NCI-H2227 (cell line): ENCODE data around the gene SLBP.

Experiments
- DNase-seq: peaks from one replicate; lab custom pipeline; 2025; ENCODE audit not compliant: unreplicated experiment; lab: John Stamatoyannopoulos, UW

SLBP gene

DNA sequence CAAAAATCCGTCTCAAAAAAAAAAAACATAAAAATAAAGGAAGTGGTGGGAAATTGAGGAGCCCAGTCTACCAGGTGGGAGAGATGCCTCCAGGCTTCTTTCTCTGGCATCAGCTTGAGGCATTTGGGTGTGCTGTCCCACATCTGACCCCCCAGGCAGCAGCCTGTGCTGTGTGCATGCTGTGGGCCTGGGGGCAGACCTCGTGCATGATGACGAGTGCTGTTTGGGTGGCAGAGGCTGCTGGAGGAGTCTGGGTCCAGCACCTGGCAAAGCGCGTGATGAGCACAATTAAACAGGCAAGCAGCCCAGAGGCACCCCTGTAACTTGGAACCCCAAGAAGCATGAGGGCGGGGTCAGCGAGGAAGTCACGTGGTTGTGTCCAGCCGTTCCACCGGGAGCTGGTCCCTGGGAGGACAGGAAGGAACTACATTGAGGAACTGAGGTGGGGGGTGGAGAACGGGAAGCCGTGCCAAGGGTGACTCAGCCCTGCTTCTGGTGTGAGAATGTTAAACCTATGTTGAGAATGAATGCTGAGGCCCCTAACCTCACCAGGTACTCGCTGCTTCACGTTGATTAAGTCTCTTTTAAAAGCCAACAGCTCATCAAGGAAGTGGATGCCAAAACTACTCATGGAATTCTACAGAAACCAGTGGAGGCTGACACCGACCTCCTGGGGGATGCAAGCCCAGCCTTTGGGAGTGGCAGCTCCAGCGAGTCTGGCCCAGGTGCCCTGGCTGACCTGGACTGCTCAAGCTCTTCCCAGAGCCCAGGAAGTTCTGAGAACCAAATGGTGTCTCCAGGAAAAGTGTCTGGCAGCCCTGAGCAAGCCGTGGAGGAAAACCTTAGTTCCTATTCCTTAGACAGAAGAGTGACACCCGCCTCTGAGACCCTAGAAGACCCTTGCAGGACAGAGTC is 15.3 kb upstream of the SLBP start:
- no peak for DNase-seq

DNA sequence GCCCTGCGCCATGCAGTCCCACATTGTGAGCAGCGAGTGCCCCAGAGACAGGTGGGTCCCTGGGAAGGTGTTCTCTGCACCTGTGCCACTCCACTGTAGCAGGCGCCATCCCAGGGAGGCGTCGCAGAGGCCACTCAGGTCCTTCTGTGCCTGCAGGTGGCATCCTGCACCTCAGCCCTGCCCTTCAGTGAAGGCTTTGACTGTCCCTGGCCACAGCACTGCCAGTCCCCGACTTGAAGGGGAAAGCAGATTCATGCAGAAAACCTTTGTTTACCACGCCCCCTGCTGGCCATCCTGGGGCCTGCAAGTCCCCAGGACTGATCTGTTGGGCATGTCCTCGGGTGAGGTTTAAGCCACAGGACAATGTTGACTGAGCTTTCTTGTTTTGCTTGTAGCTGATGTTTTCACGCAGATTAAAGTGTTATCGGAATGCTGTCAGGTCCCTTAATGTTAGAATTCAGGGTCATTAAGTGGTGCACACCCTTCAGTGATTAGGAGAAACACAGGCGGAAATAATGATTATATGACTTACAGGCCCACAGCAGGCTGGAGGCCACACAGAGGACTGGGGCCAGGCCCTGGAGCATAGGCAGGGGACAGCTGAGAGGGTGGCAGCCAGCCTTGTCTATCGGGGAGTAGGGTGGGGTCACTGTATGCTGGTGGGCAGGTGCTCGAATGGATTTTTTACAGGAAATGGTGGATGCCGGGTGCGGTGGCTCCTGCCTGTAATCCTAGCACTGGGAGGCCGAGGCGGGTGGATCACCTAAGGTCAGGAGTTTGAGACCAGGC is 14.2 kb upstream of the SLBP start:
- DNase-seq: peak; percentile 84

DNA sequence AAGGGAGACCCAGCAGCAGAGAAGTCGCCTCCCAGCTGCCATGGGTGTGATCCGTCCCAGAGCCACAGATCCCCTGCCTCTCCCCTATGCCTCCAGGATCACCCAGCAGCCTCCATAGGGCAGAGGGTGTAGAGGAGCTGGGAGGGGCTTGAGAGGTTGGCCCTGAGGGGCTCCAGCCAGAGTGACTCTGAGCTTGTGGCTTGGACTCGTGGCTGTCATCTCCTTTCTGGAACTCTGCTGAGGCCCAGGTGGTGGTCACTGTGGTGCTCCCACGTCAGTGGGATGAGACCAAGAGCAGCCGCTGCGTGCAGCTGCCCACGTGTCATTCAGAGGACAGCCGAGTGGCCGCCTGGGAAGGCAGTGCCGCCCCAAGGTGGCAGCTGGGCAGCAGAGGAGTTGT is 13.4 kb upstream of the SLBP start:
- DNase-seq: no peak

DNA sequence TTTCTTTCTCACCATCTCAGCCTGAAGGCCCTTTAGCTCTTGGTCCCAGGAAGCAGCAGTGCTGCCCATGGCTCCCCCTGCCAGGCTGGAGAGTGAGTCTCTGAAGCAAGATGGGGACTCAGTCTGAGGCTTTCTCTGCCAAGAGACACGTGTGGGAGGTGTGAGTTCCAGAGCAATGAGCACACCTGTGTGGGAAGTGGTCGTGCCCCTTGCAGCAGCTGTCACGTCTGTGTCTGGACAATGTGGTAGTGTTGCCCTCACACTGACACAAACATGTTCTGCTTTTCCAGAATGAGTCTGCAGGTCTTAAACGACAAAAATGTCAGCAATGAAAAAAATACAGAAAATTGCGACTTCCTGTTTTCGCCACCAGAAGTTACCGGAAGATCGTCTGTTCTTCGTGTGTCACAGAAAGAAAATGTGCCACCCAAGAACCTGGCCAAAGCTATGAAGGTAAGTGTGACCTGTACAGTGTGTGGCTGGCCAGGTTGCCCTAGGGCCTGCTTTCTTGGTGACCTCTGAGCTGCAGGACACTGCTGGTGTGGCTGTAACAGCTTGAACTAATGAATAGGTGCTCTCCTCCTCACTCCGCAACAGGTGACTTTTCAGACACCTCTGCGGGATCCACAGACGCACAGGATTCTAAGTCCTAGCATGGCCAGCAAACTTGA is 11.1 kb upstream of the SLBP start:
- DNase-seq: no peak

DNA sequence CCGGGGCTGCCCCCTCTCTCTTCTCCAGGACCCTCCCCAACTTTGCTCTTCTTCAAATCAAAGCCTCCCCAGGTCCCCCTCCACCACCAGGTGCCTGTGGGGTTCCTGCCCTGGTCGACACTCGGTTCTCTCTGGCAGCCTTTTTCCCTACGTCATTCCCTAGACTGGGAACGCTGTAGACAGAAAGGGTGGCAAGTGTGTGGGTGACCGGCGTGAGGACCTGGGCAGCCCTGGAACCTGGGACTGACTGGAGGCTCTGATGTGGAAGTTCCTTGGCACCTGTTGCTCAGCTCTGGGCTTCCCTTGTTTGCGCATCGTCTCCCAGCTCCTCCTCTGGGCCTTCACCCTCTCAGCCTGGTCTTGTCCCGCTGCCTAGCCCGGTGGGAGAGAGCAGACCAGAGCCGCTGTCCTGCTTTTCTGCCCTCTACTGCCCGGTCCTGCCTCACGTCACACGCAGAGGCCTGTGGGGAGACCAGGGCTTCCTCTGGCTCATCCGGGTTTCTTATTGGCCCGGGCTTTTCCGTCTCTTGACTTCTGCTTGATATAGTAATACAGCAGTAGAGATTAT is 10.5 kb upstream of the SLBP start:
- DNase-seq: no peak

DNA sequence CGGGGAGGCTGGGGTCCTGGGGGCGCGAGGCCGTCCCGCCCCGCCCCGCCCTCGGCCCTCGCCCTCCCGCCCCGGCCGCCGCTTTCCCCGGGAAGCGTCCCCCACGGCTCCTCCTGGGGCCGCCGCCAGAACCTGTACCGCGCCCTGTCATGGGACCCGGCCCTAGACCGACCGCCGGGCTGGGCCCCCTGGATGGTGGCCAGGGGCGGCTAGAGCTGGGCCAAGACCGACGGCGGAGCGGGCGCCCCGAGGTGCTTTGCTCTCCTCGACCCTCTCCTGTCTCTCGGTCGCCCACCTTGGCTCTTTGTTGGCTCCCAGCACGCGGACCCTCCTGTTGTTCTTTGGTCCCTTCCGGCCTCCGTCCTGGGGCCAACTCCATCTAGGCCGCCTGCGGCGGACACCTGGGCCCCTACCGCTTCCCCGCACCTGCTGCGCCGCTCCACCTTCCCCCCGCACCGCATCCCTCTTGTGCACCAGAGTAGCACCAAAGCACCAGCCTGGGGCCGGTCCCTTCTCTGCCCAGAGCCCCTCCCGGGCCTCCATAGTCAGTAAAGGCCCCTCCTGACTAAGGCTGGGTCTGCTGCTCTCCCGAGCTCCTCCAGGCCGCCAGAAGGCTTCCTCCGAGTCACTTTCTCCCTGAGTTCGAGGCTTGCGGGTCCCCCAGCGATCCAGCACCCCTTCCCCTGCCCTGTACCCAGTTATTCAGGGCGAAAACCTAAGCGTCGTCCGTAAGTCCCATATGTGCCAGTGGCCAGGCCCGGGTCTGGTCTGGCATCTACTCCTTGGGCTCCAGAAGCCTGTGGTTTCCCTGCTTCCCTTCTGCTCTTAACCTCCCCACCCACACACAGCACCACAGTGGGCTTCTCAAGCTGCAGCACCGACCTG is 9.8 kb upstream of the SLBP start:
- DNase-seq: no peak

DNA sequence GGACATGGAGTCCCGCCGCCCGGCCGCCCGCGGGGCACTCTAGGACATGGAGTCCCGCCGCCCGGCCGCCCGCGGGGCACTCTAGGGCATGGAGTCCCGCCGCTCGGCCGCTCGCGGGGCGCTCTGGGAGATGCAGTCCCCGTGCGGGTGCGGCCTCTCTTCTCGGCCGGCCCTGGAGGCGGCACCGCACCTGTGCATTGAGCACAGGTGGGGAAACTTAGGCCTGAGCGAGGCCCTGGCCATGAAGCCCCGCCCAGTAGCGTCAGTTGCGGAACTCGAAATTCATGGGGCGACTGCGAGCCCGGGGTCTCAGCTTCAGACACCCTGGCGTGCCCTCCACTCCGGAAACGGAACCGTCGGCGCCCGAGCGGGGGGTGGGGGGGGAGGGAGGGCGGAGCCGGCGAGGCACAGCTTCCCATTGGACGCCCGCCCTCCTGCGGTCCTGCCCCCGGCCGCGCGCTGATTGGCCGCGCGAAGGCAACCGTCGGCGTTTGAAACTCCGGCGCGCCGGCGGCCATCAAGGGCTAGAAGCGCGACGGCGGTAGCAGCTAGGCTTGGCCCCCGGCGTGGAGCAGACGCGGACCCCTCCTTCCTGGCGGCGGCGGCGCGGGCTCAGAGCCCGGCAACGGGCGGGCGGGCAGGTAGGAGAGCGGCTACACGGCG is 9.0 kb upstream of the SLBP start, which contains the start of the genes TACC3 and TMEM129:
Gene TACC3 (plus strand): TSS at position 519 of the 663 bp plus-strand sequence. CDS start 1,901 bp downstream, outside the sequence.
Gene TMEM129 (minus strand): TSS at position 321 of the 663 bp plus-strand sequence. CDS start 486 bp downstream, outside the sequence.
- peak; percentile 92 for DNase-seq

DNA sequence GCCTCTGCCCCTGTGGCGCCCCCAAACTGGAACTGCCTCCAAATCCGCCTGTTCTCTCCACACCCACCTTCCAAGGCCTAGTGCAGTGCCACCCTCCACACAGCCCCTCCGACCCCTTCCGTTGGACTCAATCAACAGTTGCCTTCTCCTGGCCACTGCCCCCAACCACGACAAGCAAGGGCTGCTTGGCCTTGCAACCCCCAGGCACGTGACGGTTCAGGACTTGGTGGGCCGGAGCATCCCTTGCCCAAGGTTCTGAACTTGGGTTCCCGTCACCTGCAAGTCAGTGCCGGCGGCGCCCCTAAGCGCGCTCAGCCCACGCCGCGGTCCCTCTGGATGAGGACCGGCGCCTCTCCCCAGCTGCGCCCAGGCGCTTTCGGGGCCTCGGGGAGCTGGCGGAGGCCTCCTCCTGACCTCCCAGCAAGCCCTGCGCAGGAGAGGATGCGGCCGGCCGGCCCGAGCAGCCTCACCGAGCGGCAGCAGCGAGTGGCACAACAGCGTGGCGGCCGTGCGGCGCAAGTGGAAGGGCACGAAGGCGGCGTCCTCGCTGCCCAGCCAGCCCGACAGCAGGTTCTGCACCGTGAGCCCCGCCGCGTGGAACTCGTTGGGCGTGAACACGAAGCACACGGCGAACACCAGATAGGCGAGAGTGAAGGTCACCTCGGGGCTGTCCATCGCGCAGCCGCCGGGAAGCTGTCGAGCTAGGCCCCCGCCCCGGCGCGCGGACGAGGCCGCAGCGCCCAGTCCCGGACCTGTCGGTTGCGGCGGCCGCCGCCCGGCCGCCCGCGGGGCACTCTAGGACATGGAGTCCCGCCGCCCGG is 8.3 kb upstream of the SLBP start:
- peak; percentile 49 for DNase-seq

DNA sequence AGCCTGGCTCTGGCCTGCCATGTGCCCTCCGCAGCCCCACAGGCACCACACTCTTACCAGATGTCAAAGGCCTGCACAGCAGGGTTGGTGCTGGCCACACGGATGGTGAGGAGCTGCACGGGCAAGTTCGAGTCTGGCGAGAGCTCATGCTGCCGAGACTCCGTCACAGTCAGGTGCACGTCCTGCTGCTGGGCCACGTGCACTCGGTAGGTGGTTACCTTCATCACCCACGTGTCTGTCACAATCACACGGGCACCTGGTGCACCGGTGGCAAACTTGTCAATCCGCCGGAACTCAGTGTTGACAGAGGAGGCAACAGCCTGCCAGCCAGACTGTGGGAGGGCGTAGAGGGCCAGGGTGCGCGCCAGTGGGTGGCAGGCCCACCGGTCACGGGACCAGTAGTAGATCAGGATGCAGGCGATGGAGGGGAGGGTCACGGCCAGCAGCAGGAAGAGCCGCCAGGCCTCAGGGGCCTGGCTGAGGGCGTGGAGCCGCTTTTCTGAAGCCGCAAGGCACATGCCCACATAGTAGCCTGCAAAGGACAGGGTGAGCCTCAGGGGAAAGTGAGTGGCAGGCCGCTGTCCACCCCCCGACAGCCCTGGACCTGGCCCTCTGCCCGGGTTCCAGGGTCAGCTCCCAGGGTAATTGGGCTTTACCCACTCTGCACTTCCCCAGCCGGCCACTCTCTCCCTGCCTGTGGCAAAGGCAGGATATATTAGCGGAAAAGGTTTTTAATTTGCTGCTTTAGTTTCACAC is 6.2 kb upstream of the SLBP start:
- DNase-seq: no peak

DNA sequence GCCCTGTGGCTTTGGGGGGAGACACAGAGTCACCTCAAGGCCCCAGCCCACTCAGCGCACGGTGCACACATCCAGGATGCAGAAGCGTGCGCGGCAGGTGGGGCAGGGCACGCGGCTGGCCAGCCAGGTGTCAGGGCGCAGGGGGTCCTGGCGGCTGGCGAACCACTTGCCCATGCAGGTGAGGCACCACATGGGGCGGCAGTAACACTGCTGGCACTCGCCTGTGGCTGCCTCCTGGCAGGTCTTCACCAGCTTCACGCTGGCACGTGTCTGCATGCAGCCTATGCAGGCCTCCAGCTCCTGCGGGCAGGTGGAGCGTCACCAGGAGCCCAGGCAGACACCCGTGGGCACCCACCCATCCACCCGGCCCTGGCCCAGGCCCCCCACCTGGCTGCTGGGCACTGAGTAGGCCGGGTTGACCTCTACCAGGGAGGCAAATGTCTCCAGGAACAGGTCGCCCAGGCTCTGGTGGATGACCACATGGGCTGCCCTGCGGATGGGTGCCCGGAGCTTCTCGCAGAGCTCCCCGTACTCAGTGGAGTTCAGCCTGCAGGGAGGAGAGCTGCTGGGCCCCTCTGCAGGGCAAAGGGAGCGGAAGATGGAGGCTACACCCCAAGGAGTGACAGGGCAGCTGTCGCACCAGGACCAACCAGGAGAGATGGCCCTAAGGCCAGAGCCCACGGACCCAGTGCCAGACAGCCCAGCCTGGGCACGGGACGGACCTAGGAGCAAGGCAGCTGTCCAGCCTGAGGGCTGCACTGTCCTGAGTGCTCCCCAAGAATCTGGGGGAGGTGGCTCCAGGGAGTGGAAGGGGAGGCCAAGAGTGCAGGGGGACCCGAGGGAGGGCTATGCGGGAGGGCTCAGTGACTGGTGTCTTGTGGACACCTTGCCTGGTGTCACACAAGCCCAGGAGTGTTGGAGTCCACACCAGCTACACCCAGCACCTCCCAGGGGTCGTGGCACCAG is 5.3 kb upstream of the SLBP start:
- DNase-seq: no peak

DNA sequence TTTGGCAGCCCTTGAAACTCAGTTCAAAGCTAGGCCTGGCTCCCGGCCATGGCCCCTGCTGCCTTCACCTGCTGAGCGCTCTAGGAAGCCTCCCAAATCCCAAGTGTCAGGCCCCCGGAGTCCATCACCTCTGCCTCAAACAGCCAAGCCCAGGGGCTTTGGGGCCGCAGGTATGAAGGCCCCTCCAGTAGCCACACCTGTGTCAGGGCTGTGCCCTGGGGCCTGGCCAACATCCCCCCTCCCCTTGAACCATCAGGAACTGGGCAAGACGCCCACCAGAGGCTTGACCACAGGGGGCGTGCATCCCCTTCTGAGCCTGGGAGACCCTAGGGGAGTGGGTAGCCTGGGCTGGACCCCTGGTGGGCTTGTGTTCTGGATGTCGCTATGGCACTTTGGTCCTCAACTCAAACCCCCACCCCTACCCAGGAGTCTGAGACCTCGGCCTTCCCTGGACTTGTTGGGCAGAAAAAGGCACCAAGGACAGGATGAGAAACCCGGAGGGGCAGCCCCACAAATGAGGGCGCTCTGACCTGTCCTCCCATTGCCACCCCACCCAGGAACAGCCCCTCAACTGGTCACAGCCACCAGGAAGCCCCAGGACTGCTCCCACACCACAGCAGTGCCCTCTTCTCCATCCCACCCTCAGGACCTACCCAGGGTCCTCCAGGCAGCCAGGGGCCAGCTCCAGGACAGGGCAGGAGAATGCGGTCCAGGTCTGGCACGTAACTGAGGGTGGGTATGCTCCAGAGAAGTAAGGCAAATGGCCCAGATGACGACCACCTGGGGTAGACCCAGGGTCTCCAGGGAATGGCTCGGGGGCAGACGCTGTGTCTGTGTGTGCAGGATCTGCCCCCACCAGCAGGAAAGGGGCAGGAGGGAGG is 4.2 kb upstream of the SLBP start:
- DNase-seq: no peak

DNA sequence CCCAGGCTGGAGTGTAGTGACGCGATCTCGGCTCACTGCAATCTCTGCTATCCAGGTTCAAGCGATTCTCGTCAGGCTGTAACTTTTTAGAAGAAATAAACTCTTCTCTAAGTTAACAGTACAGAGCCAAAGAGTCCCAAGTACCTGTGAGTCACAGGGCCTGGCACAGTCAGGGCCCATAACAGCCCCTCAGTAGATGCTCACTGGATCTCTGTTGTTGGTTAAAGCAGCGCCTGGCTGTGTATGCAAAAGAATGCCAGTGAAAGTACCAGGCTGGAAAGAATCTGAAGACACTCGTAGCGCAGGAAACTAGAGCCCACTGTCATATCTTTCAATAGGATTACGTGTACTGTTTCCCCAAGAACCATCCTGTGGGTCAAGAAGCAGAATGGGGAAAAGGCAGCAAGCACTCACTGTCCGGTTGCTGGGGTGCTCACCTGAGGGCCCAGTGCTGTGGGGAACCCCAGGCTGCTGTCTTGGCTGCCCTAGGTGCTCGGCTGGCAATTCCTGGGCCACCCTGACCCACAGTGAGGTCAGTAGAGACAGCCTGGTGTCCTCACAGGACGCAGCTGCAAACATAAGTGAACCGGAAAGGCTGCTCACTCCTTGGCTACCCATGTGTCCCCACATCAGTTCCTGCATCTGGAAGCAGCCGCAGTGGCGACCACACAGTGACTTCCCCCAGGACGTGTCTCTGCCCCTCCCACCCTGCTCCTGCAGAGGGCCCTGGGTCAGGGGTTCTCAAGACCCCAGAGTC is 3.1 kb upstream of the SLBP start:
- DNase-seq: no peak

DNA sequence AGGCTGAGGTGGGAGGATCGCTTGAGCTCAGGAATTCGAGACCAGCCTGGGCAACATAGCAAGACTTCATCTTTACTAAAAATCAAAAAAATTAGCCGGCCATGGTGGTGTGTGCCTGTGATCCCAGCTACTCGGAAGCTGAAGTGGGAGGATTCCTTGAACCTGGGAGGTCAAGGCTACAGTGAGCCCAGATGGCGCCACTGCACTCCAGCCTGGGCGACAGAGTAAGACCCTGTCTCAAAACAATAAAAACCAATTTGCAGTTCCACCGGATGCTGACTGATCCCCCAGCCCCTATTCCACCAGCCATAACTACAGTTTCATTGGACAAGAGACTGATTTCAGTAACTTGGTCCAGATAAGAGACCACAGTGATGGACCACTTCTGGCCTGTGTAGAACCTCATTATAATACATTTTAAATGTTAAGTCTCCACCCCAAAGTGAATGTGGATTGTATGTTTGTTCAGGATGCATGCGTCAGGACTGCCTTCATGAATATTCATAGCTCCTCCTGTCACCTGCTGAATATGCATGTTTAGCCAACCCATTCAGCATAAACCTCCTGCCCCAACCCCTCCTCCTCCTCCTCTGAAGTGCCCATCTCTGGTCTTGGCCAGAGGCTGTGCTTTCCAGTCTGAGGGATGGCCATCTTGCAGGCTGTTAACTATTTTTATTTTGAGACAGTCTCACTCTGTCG is 2.3 kb upstream of the SLBP start:
- peak; percentile 58 for DNase-seq
